Gastroesophageal sphincter (tissue), 4 donors: ENCODE results near the gene TSHZ3. TPM values are rescaled to one million over a fixed set of nuclear protein-coding genes. Genes with fewer than 3 reads are reported as not detected.

Experiments
- ATAC-seq: fragments of 150-250 bp; one replicate; pipeline ENCODE4 v1.9.1; 2016; ENCODE audit warnings: mild to moderate bottlenecking, moderate library complexity
- H3K27ac ChIP-seq, 4 donors: fragments of 200-600 bp; sonication (generic) in 3 of 4; 1 replicate in 3 of 4; 2 replicates in 1 of 4; pipeline ENCODE4 v1.5.1; 2016 to 2019
- H3K27me3 ChIP-seq: fragments of 200-600 bp; sonication (generic); one replicate; pipeline ENCODE4 v1.5.1; 2019
- H3K36me3 ChIP-seq, 2 donors: fragments of 200-600 bp; sonication (generic); one replicate each; pipeline ENCODE4 v1.5.1; 2019; ENCODE audit warnings: control low read depth in 1 of 2
- H3K4me1 ChIP-seq, 3 donors: fragments of 200-600 bp; sonication (generic); 1 replicate in 2 of 3; 2 replicates in 1 of 3; pipeline ENCODE4 v1.5.1; 2016 to 2019; ENCODE audit warnings: control low read depth in 2 of 3
- H3K4me3 ChIP-seq, 2 donors: fragments of 200-600 bp; sonication (generic); one replicate each; pipeline ENCODE4 v1.5.1; 2019; ENCODE audit warnings: mild to moderate bottlenecking in 1 of 2, moderate library complexity in 1 of 2
- H3K9me3 ChIP-seq, 3 donors: fragments of 200-600 bp; sonication (generic); one replicate each; pipeline ENCODE4 v1.5.1; 2017 to 2019; ENCODE audit warnings: control low read depth in 2 of 3
- EP300 ChIP-seq: sonication (generic); formaldehyde crosslinking; IDR thresholded peaks from one replicate; pipeline ENCODE4 v1.6.1; 2017; ENCODE audit warnings: antibody characterized with exemption, mild to moderate bottlenecking
- POLR2A ChIP-seq, 2 donors: fragments of 450-650 bp; IDR thresholded peaks; one replicate each; pipeline ENCODE4 v1.6.1; 2017; ENCODE audit warnings: antibody characterized with exemption in 2 of 2, mild to moderate bottlenecking in 2 of 2, moderate library complexity in 1 of 2
- POLR2AphosphoS5 ChIP-seq: sonication (generic); formaldehyde crosslinking; IDR thresholded peaks from one replicate; pipeline ENCODE4 v1.6.1; 2017; ENCODE audit warnings: antibody characterized with exemption
- WGBS, 2 donors: methylation state at CpG; one replicate each; pipeline ENCODE4 v1.1.5; 2018; ENCODE audit warnings: low coverage in 1 of 2; 5-methylcytosine and 5-hydroxymethylcytosine counted together
- total RNA-seq, 4 donors: library from RNA; depleted of rRNA; stranded (reverse); fragments of >200 nt; gene quantifications; one replicate each; pipeline ENCODE4 v1.1.0, GENCODE V29; 2016
- TF ChIP-seq, protein P1 (sequence below), 4 experiments: fragments of 200-600 bp in 2 of 4; fragments of 450-650 bp in 2 of 4; sonication (generic) in 1 of 4; IDR thresholded peaks; one replicate each; pipeline ENCODE4 v1.5.1; 2017 to 2019; ENCODE audit warnings: antibody characterized with exemption in 4 of 4, mild to moderate bottlenecking in 2 of 4, moderate library complexity in 2 of 4

TSHZ3 gene
- total RNA-seq, 4 donors from 2014 or later = 15.6 to 40.2 (median 31.1) TPM

DNA sequence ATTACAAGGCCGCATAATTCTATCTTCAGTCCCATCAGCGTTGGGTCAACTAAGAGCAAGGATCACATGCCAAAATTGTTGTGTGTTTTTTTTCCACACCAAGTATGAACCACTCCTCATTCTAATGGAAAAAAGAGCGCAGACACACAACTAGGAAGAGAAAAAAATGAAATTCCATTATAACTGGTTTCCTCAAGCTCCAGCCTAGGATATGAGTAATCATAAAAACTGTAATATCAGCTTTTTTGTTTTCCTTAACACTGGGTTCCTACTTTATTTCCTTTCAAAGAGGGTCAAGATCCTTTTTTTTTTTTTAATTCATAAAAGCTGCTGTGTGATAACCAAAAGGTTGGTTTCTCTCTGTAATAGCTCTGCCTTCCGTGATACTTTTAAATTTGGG lies 19.4 kb downstream of the TSHZ3 start:
- Histone ChIP-seq H3K9me3 (no peaks in the 10 kb centered on the region), H3K4me1 (peaks cover 0 to 85% (median 28%) of the 10 kb centered on the region in 3 donors), H3K27me3 (no peaks in the 10 kb centered on the region), H3K36me3 (no peaks in the 10 kb centered on the region), H3K27ac (peak overlapping the region in 3 of 4 donors; percentile 24 to 55 (median 55)), H3K4me3 (no peak overlapping the region)
- no peak for ATAC-seq
- WGBS, 2 donors = 68 to 69% methylated on average over 3 to 4 of the region's 4 CpGs
- TF ChIP-seq POLR2AphosphoS5 = no peak

DNA sequence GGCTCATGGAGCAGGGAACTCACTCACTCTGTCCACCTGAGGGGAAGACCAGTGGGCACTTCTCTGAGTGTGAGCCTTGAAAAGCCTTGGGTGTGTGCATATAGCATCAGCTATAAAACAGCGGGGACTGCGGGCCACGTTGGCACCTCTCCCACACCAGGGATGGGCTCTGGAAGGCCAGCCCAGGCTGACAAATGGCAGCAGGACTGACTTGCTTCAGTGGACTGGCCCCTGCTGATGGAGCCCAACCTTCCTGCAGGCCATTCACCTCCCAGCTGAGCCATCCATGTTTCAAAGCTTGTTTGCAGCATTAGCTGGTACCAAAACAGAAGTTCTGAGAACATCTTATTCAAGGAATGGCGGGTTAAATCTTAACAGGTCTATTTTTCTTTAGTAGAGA lies 21.0 kb downstream of the TSHZ3 start:
- Histone ChIP-seq H3K27ac (no peak overlapping the region), H3K27me3 (no peaks in the 10 kb centered on the region), H3K4me3 (no peak overlapping the region), H3K4me1 (peaks cover 0 to 81% (median 23%) of the 10 kb centered on the region in 3 donors), H3K9me3 (no peaks in the 10 kb centered on the region), H3K36me3 (no peaks in the 10 kb centered on the region)
- ATAC-seq = no peak
- no peak for TF ChIP-seq POLR2A (IDR thresholded peaks at IDR 0.05)
- TF ChIP-seq, protein P1, sequence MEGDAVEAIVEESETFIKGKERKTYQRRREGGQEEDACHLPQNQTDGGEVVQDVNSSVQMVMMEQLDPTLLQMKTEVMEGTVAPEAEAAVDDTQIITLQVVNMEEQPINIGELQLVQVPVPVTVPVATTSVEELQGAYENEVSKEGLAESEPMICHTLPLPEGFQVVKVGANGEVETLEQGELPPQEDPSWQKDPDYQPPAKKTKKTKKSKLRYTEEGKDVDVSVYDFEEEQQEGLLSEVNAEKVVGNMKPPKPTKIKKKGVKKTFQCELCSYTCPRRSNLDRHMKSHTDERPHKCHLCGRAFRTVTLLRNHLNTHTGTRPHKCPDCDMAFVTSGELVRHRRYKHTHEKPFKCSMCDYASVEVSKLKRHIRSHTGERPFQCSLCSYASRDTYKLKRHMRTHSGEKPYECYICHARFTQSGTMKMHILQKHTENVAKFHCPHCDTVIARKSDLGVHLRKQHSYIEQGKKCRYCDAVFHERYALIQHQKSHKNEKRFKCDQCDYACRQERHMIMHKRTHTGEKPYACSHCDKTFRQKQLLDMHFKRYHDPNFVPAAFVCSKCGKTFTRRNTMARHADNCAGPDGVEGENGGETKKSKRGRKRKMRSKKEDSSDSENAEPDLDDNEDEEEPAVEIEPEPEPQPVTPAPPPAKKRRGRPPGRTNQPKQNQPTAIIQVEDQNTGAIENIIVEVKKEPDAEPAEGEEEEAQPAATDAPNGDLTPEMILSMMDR (IDR thresholded peaks at IDR 0.05) = no peak
- no peak for TF ChIP-seq POLR2AphosphoS5
- no peak for TF ChIP-seq EP300
- 100% methylated on average over 1 of the region's 4 CpGs for WGBS, 2 donors

DNA sequence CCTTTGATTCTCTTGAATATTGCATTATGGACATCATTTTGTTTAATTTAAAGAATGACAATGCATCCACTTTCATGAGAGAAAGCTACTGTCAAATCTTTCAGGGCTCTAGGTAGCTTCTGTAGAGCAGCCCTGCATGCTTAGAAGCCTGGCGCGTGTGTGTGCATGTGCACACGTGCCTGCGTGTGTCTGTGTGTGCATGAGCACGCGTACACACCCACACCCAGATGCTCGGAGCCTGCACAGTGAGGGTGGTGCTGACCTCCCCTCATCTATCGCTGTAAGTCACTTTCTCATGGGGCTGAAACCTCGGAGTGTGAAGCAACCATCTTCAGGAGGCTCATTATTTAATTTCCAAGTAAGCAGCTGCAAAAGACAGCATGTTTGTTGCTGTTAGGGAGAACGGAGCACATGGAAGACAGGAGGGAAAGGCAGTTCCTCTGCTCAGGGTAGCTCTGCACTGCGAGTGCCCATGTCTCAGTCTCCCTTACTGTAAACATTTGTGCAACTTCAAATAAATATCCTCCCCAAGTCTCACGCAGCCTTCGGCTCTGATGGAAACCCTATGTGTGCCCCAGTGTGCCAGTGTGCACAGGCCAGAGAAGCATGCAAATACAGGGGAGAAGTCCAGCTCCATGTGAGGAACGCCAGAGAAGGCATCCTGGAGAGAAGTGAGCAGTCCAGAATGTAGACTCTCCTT lies 22.8 kb downstream of the TSHZ3 start:
- H3K27ac ChIP-seq = no peak overlapping the region
- H3K36me3 ChIP-seq = no peaks in the 10 kb centered on the region
- H3K4me1 ChIP-seq = peaks cover 0 to 64% (median 23%) of the 10 kb centered on the region in 3 donors
- TF ChIP-seq EP300 = no peak
- no peak for TF ChIP-seq POLR2AphosphoS5
- TF ChIP-seq, protein P1 (IDR thresholded peaks at IDR 0.05) = no peak
- no peak for TF ChIP-seq POLR2A (IDR thresholded peaks at IDR 0.05)
- no peak overlapping the region for H3K4me3 ChIP-seq
- no peaks in the 10 kb centered on the region for H3K27me3 ChIP-seq
- 34 to 39% methylated on average over 7 of the region's 14 CpGs for WGBS, 2 donors
- ATAC-seq = no peak
- H3K9me3 ChIP-seq = no peaks in the 10 kb centered on the region

DNA sequence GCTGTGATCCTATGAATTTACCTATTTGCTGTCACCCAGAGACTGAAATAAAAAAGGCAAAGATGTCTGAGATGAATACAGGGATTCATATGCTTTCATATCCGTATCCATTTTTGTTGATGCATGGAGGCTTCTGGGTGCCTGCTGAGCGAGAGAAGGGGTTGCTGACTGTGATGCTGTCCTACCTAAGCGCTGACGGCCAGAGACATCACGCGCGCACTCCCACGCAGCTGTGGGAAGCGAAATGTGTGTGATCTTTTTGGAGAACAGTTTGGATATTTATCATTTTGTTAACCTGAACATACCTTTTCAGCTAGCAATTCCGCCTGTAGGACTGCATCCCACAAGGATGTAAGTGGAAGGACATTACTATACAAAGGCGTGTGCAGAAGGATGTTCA lies 23.9 kb downstream of the TSHZ3 start:
- Histone ChIP-seq H3K4me1 (peaks cover 0 to 52% (median 13%) of the 10 kb centered on the region in 3 donors), H3K9me3 (no peaks in the 10 kb centered on the region), H3K4me3 (no peak overlapping the region), H3K27me3 (no peaks in the 10 kb centered on the region), H3K27ac (no peak overlapping the region), H3K36me3 (no peaks in the 10 kb centered on the region)
- TF ChIP-seq, protein P1 (IDR thresholded peaks at IDR 0.05) = no peak
- TF ChIP-seq EP300 = no peak
- WGBS, 2 donors = 90 to 99% methylated on average over 2 to 10 of the region's 11 CpGs
- ATAC-seq = no peak

DNA sequence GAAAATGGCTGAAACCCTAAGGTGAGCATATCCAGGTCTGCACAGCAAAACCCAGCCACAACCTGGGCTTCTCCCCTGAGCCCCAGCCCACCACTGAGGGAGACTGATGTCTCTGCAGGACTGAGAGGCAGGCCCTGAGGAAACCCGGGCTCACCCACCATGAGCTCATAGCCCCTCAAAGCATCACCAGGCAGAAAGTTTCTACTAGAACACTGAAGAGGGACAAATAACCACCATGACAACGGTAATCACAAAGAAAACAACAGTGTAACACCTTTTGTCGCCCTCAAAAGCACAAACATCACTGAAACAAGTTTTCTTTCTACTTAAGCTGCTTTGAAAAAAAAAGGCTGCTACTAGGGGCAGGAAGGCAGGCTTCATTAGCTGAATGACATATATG lies 29.8 kb downstream of the TSHZ3 start:
- H3K36me3 ChIP-seq = no peaks in the 10 kb centered on the region
- 33 to 66% methylated on average over 1 to 3 of the region's 3 CpGs for WGBS, 2 donors
- no peaks in the 10 kb centered on the region for H3K27me3 ChIP-seq
- H3K4me1 ChIP-seq = peaks cover 4 to 68% (median 26%) of the 10 kb centered on the region in 3 donors
- TF ChIP-seq EP300 (no peak), POLR2AphosphoS5 (no peak), POLR2A (IDR thresholded peaks at IDR 0.05) (no peak)
- TF ChIP-seq, protein P1 (IDR thresholded peaks at IDR 0.05) = no peak
- no peak overlapping the region for H3K27ac ChIP-seq
- no peak overlapping the region for H3K4me3 ChIP-seq
- no peak for ATAC-seq
- H3K9me3 ChIP-seq = no peaks in the 10 kb centered on the region
